Stimulated activated CD4-positive, alpha-beta T cell treated with anti-CD3 and anti-CD28 coated beads, Interleukin-12 subunit alpha, Interleukin-12 subunit beta, amount 100 ng/mL, for 24 hours (primary cell): ENCODE data around the gene ZNRF1.

Experiments used
- DNase-seq, 2 experiments: peaks; one replicate each; pipeline ENCODE4 v3.0.0-alpha.2; 2020; ENCODE audit warnings: low read depth in 2 of 2

ZNRF1 gene

GRCh38 chr16:75148311-75149195, 149.7 kb downstream of the ZNRF1 start, which contains the start of gene ZFP1:
TSS of gene ZFP1 (plus strand) at chr16:75148524. CDS start at chr16:75152952, 4,428 bp downstream.
- peak; percentile 89 to 92 for DNase-seq

- DNase-seq, result no peak
These were observed 153.0 kb downstream of the ZNRF1 start for GRCh38 chr16:75151798-75152197.

GRCh38 chr16:75152635-75153034, 153.8 kb downstream of the ZNRF1 start:
- DNase-seq, result no peak

GRCh38 chr16:75160386-75160785, 161.6 kb downstream of the ZNRF1 start:
- DNase-seq, result no peak
